HepG2 (cell line): ENCODE data around the gene HINT2. TPM values are rescaled to one million over a fixed set of nuclear protein-coding genes. Genes with fewer than 3 reads are reported as not detected.

ENCODE experiments used
- CC2D1A ChIP-seq: sonication (generic); formaldehyde crosslinking; IDR thresholded peaks from 2 replicates; pipeline ENCODE4 v1.8.1; 2023; ENCODE audit warnings: mild to moderate bottlenecking, missing genetic modification reagents
- GABPB1 ChIP-seq: IDR thresholded peaks from 2 replicates; pipeline ENCODE4 v1.6.1; 2016; ENCODE audit warnings: mild to moderate bottlenecking, missing genetic modification reagents, moderate library complexity, missing compliant biosample characterization
- HOXA3 ChIP-seq: sonication (generic); formaldehyde crosslinking; IDR thresholded peaks from 2 replicates; pipeline ENCODE4 v1.5.0; 2020; ENCODE audit warnings: missing genetic modification reagents
- IKZF4 ChIP-seq: sonication (generic); formaldehyde crosslinking; IDR thresholded peaks from 2 replicates; pipeline ENCODE4 v1.5.1; 2020; ENCODE audit warnings: borderline replicate concordance, mild to moderate bottlenecking, low read depth, missing genetic modification reagents; ENCODE audit errors: not compliant biosample characterization
- NCOR1 ChIP-seq: fragments of 200-600 bp; sonication (generic); IDR thresholded peaks from 2 replicates; pipeline ENCODE4 v1.7.0; 2017; ENCODE audit warnings: antibody characterized with exemption, low read length, borderline replicate concordance
- RAD51 ChIP-seq: fragments of 450-650 bp; IDR thresholded peaks from 2 replicates; pipeline ENCODE4 v1.6.1; 2016; ENCODE audit warnings: borderline replicate concordance
- RBFOX2 ChIP-seq: fragments of 200-400 bp; formaldehyde crosslinking; IDR thresholded peaks from 2 replicates; pipeline ENCODE4 v1.6.1; 2017; ENCODE audit warnings: low read depth, mild to moderate bottlenecking, low read length
- TARDBP ChIP-seq: sonication (generic); formaldehyde crosslinking; IDR thresholded peaks from 2 replicates; pipeline ENCODE4 v1.8.0; 2022; ENCODE audit warnings: mild to moderate bottlenecking, missing genetic modification reagents
- TMF1 ChIP-seq: sonication (generic); formaldehyde crosslinking; IDR thresholded peaks from 2 replicates; pipeline ENCODE4 v1.8.1; 2022; ENCODE audit warnings: low read depth, missing genetic modification reagents
- ZBTB1 ChIP-seq: sonication (generic); formaldehyde crosslinking; IDR thresholded peaks from 2 replicates; pipeline ENCODE4 v1.4.0; 2020; ENCODE audit warnings: missing genetic modification reagents, borderline replicate concordance
- ZNF24 ChIP-seq: fragments of 450-650 bp; IDR thresholded peaks from 2 replicates; pipeline ENCODE4 v1.6.1; 2017; ENCODE audit warnings: antibody characterized with exemption, mild to moderate bottlenecking
- ZNF30 ChIP-seq: sonication (generic); formaldehyde crosslinking; IDR thresholded peaks from 2 replicates; pipeline ENCODE4 v1.5.0; 2020; ENCODE audit warnings: mild to moderate bottlenecking, missing genetic modification reagents
- polyA plus RNA-seq, 8 experiments: library from polyadenylated mRNA; depleted of rRNA in 3 of 8; stranded (reverse) in 7 of 8; unstranded in 1 of 8; fragments of >200 nt; fragmentation: Illumina TruSeq in 4 of 8; extraction: Trizol in 4 of 8; gene quantifications; 2 replicates each; pipeline versions ENCODE4 v1.2.1 to v1.2.3, GENCODE V29; 2011 to 2016; ENCODE audit warnings: low read depth in 4 of 8, missing spikeins in 1 of 8, mixed read lengths in 1 of 8; ENCODE audit not compliant: insufficient read depth in 1 of 8
- total RNA-seq, 5 experiments: library from RNA; depleted of rRNA; stranded (reverse); fragments of >200 nt; fragmentation: Illumina TruSeq; extraction: Trizol; gene quantifications; 2 replicates each; pipeline ENCODE4 v1.2.3, GENCODE V29; 2016; ENCODE audit warnings: low read depth in 1 of 5
- TF ChIP-seq, protein P1 (sequence below): IDR thresholded peaks from 2 replicates; pipeline ENCODE4 v1.6.1; 2016; ENCODE audit warnings: low read depth, missing genetic modification reagents, missing compliant biosample characterization
- TF ChIP-seq, protein P2 (sequence below): sonication (generic); formaldehyde crosslinking; IDR thresholded peaks from 2 replicates; pipeline ENCODE4 v1.5.1; 2020; ENCODE audit warnings: mild to moderate bottlenecking, missing genetic modification reagents, moderate library complexity
- TF ChIP-seq, protein P3 (sequence below), 2 experiments: fragments of 450-650 bp in 1 of 2; sonication (generic) in 1 of 2; formaldehyde crosslinking; IDR thresholded peaks; 2 replicates each; pipeline versions ENCODE4 v1.5.0 to v1.8.0; 2020 to 2022; ENCODE audit warnings: mild to moderate bottlenecking in 1 of 2, missing genetic modification reagents in 1 of 2
- TF ChIP-seq, protein P4 (sequence below): sonication (generic); formaldehyde crosslinking; IDR thresholded peaks from 2 replicates; pipeline ENCODE4 v1.8.1; 2023; ENCODE audit warnings: mild to moderate bottlenecking, missing genetic modification reagents
- TF ChIP-seq, protein P5 (sequence below): IDR thresholded peaks from 2 replicates; pipeline ENCODE4 v1.6.1; 2016; ENCODE audit warnings: mild to moderate bottlenecking

HINT2 gene
- total and polyA plus RNA-seq, 2 of the 13 experiments (the other 11 are each of a cell fraction or from before 2014, with no cell fraction given), result 37.9 to 56.2 TPM

DNA sequence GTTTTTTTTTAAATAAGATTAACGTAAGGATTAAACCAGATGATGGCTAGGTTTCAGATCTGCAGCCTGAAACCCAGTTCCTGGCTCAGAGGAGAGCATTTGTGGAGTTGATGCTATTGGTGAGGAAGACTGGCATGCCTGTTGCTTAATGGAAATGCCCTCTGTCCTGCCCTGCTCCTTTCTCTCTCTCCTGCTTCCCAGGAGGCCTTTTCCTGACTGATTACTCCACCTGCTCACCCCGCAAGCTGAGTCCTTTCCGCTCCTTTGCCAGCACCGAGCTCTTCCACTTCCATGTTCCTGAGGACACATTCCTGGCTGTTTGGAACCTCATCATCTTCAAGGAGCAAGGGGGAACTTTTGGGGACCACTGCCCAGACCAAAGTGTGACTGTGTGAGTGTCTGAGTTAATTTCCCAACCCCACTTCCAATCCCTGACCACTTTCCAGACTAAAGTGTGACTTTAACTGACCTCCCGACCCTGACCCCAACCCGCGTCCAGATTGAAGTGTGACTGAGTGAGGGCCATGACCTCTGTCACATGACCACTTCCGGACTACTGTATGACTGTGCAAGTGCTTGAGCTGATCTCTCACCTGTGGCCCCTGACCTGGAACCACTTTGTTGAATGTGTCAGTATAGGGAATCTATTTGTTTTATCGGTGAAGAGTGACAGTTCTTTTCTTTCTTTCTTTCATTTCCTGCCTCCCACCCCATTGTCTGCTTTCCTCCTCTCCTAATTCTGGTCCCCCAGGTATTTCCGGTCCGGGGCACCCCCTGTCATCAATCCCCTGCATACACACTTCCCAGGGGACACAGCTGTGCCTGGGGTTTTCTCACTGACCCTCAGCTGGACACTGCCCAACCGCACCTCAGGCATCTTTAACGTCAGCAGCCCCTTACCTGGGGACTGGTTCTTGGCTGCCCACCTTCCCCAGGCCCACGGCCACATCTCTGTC is 19.7 kb upstream of the HINT2 start (continued):
- TF ChIP-seq, protein P1, sequence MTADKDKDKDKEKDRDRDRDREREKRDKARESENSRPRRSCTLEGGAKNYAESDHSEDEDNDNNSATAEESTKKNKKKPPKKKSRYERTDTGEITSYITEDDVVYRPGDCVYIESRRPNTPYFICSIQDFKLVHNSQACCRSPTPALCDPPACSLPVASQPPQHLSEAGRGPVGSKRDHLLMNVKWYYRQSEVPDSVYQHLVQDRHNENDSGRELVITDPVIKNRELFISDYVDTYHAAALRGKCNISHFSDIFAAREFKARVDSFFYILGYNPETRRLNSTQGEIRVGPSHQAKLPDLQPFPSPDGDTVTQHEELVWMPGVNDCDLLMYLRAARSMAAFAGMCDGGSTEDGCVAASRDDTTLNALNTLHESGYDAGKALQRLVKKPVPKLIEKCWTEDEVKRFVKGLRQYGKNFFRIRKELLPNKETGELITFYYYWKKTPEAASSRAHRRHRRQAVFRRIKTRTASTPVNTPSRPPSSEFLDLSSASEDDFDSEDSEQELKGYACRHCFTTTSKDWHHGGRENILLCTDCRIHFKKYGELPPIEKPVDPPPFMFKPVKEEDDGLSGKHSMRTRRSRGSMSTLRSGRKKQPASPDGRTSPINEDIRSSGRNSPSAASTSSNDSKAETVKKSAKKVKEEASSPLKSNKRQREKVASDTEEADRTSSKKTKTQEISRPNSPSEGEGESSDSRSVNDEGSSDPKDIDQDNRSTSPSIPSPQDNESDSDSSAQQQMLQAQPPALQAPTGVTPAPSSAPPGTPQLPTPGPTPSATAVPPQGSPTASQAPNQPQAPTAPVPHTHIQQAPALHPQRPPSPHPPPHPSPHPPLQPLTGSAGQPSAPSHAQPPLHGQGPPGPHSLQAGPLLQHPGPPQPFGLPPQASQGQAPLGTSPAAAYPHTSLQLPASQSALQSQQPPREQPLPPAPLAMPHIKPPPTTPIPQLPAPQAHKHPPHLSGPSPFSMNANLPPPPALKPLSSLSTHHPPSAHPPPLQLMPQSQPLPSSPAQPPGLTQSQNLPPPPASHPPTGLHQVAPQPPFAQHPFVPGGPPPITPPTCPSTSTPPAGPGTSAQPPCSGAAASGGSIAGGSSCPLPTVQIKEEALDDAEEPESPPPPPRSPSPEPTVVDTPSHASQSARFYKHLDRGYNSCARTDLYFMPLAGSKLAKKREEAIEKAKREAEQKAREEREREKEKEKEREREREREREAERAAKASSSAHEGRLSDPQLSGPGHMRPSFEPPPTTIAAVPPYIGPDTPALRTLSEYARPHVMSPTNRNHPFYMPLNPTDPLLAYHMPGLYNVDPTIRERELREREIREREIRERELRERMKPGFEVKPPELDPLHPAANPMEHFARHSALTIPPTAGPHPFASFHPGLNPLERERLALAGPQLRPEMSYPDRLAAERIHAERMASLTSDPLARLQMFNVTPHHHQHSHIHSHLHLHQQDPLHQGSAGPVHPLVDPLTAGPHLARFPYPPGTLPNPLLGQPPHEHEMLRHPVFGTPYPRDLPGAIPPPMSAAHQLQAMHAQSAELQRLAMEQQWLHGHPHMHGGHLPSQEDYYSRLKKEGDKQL (CRISPR knock-in tag), result peak; percentile 49; the same call in 1 of the 2 replicates
- TF ChIP-seq, protein P2, sequence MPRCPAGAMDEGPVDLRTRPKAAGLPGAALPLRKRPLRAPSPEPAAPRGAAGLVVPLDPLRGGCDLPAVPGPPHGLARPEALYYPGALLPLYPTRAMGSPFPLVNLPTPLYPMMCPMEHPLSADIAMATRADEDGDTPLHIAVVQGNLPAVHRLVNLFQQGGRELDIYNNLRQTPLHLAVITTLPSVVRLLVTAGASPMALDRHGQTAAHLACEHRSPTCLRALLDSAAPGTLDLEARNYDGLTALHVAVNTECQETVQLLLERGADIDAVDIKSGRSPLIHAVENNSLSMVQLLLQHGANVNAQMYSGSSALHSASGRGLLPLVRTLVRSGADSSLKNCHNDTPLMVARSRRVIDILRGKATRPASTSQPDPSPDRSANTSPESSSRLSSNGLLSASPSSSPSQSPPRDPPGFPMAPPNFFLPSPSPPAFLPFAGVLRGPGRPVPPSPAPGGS (CRISPR knock-in tag), result no peak
- TF ChIP-seq RAD51, result peak; percentile 41; the same call in 1 of the 2 replicates
- TF ChIP-seq TARDBP (CRISPR knock-in tag), result 0 out of 2 replicates have a peak, but pooled peaks have one; percentile 26
- TF ChIP-seq RBFOX2, result no peak
- no peak for TF ChIP-seq CC2D1A
- peak; percentile 25; the same call in 1 of the 2 replicates for TF ChIP-seq NCOR1
- TF ChIP-seq ZNF24, result no peak
- TF ChIP-seq, protein P3, sequence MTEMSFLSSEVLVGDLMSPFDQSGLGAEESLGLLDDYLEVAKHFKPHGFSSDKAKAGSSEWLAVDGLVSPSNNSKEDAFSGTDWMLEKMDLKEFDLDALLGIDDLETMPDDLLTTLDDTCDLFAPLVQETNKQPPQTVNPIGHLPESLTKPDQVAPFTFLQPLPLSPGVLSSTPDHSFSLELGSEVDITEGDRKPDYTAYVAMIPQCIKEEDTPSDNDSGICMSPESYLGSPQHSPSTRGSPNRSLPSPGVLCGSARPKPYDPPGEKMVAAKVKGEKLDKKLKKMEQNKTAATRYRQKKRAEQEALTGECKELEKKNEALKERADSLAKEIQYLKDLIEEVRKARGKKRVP (CRISPR knock-in tag; IDR thresholded peaks at IDR 0.05), result 0 out of 4 replicates have a peak, but pooled peaks of 1 of the 2 experiments have one; percentile 22
- TF ChIP-seq ZNF30 (CRISPR knock-in tag), result no peak
- TF ChIP-seq, protein P4, sequence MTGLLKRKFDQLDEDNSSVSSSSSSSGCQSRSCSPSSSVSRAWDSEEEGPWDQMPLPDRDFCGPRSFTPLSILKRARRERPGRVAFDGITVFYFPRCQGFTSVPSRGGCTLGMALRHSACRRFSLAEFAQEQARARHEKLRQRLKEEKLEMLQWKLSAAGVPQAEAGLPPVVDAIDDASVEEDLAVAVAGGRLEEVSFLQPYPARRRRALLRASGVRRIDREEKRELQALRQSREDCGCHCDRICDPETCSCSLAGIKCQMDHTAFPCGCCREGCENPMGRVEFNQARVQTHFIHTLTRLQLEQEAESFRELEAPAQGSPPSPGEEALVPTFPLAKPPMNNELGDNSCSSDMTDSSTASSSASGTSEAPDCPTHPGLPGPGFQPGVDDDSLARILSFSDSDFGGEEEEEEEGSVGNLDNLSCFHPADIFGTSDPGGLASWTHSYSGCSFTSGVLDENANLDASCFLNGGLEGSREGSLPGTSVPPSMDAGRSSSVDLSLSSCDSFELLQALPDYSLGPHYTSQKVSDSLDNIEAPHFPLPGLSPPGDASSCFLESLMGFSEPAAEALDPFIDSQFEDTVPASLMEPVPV (CRISPR knock-in tag), result no peak
- TF ChIP-seq TMF1 (CRISPR knock-in tag), result no peak
- no peak for TF ChIP-seq IKZF4
- no peak for TF ChIP-seq ZBTB1 (CRISPR knock-in tag)
- TF ChIP-seq, protein P5, sequence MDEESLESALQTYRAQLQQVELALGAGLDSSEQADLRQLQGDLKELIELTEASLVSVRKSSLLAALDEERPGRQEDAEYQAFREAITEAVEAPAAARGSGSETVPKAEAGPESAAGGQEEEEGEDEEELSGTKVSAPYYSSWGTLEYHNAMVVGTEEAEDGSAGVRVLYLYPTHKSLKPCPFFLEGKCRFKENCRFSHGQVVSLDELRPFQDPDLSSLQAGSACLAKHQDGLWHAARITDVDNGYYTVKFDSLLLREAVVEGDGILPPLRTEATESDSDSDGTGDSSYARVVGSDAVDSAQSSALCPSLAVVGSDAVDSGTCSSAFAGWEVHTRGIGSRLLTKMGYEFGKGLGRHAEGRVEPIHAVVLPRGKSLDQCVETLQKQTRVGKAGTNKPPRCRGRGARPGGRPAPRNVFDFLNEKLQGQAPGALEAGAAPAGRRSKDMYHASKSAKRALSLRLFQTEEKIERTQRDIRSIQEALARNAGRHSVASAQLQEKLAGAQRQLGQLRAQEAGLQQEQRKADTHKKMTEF (CRISPR knock-in tag), result 0 out of 2 replicates have a peak, but pooled peaks have one; percentile 35
- TF ChIP-seq GABPB1 (CRISPR knock-in tag), result peak; percentile 88
- TF ChIP-seq HOXA3, result peak; percentile 52; the same call in 1 of the 2 replicates
